WTC11 (cell line): Measurements from ENCODE around the gene RCBTB1. TPM values are rescaled to one million over a fixed set of nuclear protein-coding genes. Genes with fewer than 3 reads are reported as not detected.

ENCODE experiments used
- ATAC-seq: fragments of 200-7000 bp; cut with Tn5 transposase; 2 replicates; pipeline ENCODE4 v1.10.0; 2021; ENCODE audit warnings: mild to moderate bottlenecking, moderate library complexity
- CTCF ChIA-PET: fragments of 300-600 bp; sonication (Branson Sonifier 250); formaldehyde crosslinking; loops from one replicate; lab custom pipeline; 2021; ENCODE audit warnings: antibody characterized with exemption; lab: Charles Lee
- POLR2A ChIA-PET: fragments of 350-600 bp; sonication (Branson Sonifier 250); formaldehyde crosslinking; loops from one replicate; lab custom pipeline; 2021; ENCODE audit warnings: antibody characterized with exemption; lab: Charles Lee
- DNase-seq: peaks from one replicate; pipeline ENCODE4 v3.0.0; 2021; ENCODE audit warnings: low spot score
- H3K27ac Mint-ChIP-seq: 2 replicates; pipeline ENCODE4 v1.8.0; 2021; ENCODE audit warnings: mixed read lengths
- H3K27me3 Mint-ChIP-seq: 2 replicates; pipeline ENCODE4 v1.8.0; 2021; ENCODE audit warnings: low read depth, mild to moderate bottlenecking, moderate library complexity, mixed read lengths
- H3K36me3 Mint-ChIP-seq: 2 replicates; pipeline ENCODE4 v1.8.0; 2021; ENCODE audit warnings: mixed read lengths
- H3K4me1 Mint-ChIP-seq: 2 replicates; pipeline ENCODE4 v1.8.0; 2022; ENCODE audit warnings: mixed read lengths
- H3K4me3 Mint-ChIP-seq: 2 replicates; pipeline ENCODE4 v1.8.0; 2021; ENCODE audit warnings: mild to moderate bottlenecking, moderate library complexity, mixed read lengths
- H3K9me3 Mint-ChIP-seq: 2 replicates; pipeline ENCODE4 v1.8.0; 2021; ENCODE audit warnings: mixed read lengths
- ESRRA ChIP-seq: sonication (generic); formaldehyde crosslinking; IDR thresholded peaks from 2 replicates; pipeline ENCODE4 v1.8.1; 2022; ENCODE audit warnings: mild to moderate bottlenecking, missing genetic modification reagents, borderline replicate concordance
- FOXJ3 ChIP-seq: sonication (generic); formaldehyde crosslinking; IDR thresholded peaks from 2 replicates; pipeline ENCODE4 v1.9.0; 2021; ENCODE audit warnings: missing genetic modification reagents, mild to moderate bottlenecking, borderline replicate concordance
- NFE2L1 ChIP-seq: sonication (generic); formaldehyde crosslinking; IDR thresholded peaks from 2 replicates; pipeline ENCODE4 v1.8.1; 2023; ENCODE audit warnings: missing genetic modification reagents
- NR1H2 ChIP-seq: sonication (generic); formaldehyde crosslinking; IDR thresholded peaks from 2 replicates; pipeline ENCODE4 v1.9.0; 2021; ENCODE audit warnings: mild to moderate bottlenecking, moderate library complexity, missing genetic modification reagents
- NR2C2 ChIP-seq: sonication (generic); formaldehyde crosslinking; IDR thresholded peaks from 2 replicates; pipeline ENCODE4 v1.8.0; 2022; ENCODE audit warnings: mild to moderate bottlenecking, missing genetic modification reagents
- RELA ChIP-seq: sonication (generic); formaldehyde crosslinking; IDR thresholded peaks from 2 replicates; pipeline ENCODE4 v1.8.1; 2022; ENCODE audit warnings: missing genetic modification reagents, mild to moderate bottlenecking, borderline replicate concordance
- ZNF396 ChIP-seq: fragments of 250-450 bp; sonication (Bioruptor Pico); IDR thresholded peaks from 2 replicates; pipeline ENCODE4 v1.8.0; 2021; ENCODE audit warnings: mild to moderate bottlenecking, moderate library complexity, borderline replicate concordance
- ZNF423 ChIP-seq: fragments of 250-450 bp; sonication (Bioruptor Pico); IDR thresholded peaks from 2 replicates; pipeline ENCODE4 v2.1.2; 2022; ENCODE audit warnings: mild to moderate bottlenecking, moderate library complexity
- total RNA-seq: library from RNA; stranded (reverse); gene quantifications from 3 replicates; pipeline ENCODE4 v1.2.3, GENCODE V29; 2021
- TF ChIP-seq, protein P1 (sequence below): sonication (generic); formaldehyde crosslinking; IDR thresholded peaks from 2 replicates; pipeline ENCODE4 v1.8.1; 2023; ENCODE audit warnings: mild to moderate bottlenecking, moderate library complexity, missing genetic modification reagents
- TF ChIP-seq, protein P2 (sequence below): fragments of 250-450 bp; sonication (Bioruptor Pico); IDR thresholded peaks from 2 replicates; pipeline ENCODE4 v1.9.0; 2021; ENCODE audit warnings: mild to moderate bottlenecking
- TF ChIP-seq, protein P3 (sequence below): sonication (generic); formaldehyde crosslinking; IDR thresholded peaks from 2 replicates; pipeline ENCODE4 v1.8.1; 2022; ENCODE audit warnings: mild to moderate bottlenecking, moderate library complexity, missing genetic modification reagents
- TF ChIP-seq, protein P4 (sequence below): sonication (generic); formaldehyde crosslinking; IDR thresholded peaks from 2 replicates; pipeline ENCODE4 v1.8.0; 2023; ENCODE audit warnings: missing genetic modification reagents
- TF ChIP-seq, protein P5 (sequence below): sonication (generic); formaldehyde crosslinking; IDR thresholded peaks from 2 replicates; pipeline ENCODE4 v1.8.1; 2022; ENCODE audit warnings: low read depth, missing genetic modification reagents, borderline replicate concordance
- TF ChIP-seq, protein P6 (sequence below): sonication (generic); formaldehyde crosslinking; IDR thresholded peaks from 2 replicates; pipeline ENCODE4 v1.8.1; 2023; ENCODE audit warnings: mild to moderate bottlenecking, missing genetic modification reagents
- TF ChIP-seq, protein P7 (sequence below): sonication (generic); formaldehyde crosslinking; IDR thresholded peaks from 2 replicates; pipeline ENCODE4 v1.8.0; 2023; ENCODE audit warnings: mild to moderate bottlenecking, missing genetic modification reagents

RCBTB1 gene
- total RNA-seq, 1 experiment from 2014 or later = 31.3 TPM

DNA sequence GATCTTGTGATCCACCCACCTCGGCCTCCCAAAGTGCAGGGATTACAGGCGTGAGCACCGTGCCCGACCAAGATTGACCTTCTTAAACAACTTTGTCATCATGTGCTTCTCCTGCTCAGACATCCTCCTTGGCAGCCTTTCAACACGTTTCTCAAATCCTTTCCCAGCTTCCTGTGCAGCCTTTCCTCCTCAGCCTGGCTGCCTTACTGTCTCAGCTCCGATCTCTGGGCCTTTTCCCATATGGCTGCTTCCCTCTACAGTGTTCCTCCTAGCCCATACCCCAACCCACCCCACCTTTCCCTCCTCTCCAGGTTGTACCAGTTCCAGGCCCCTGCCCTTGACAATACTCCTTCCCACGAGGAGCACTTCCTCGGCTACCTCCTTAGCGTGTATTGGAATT is 82.4 kb downstream of the RCBTB1 start:
- ChIA-PET CTCF (no interaction called here), POLR2A (no interaction called here)
- TF ChIP-seq, protein P1, sequence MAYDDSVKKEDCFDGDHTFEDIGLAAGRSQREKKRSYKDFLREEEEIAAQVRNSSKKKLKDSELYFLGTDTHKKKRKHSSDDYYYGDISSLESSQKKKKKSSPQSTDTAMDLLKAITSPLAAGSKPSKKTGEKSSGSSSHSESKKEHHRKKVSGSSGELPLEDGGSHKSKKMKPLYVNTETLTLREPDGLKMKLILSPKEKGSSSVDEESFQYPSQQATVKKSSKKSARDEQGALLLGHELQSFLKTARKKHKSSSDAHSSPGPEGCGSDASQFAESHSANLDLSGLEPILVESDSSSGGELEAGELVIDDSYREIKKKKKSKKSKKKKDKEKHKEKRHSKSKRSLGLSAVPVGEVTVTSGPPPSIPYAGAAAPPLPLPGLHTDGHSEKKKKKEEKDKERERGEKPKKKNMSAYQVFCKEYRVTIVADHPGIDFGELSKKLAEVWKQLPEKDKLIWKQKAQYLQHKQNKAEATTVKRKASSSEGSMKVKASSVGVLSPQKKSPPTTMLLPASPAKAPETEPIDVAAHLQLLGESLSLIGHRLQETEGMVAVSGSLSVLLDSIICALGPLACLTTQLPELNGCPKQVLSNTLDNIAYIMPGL (CRISPR knock-in tag) = no peak
- no peak for TF ChIP-seq RELA (CRISPR knock-in tag)
- no peak for TF ChIP-seq NFE2L1
- TF ChIP-seq, protein P2, sequence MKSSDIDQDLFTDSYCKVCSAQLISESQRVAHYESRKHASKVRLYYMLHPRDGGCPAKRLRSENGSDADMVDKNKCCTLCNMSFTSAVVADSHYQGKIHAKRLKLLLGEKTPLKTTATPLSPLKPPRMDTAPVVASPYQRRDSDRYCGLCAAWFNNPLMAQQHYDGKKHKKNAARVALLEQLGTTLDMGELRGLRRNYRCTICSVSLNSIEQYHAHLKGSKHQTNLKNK (CRISPR knock-in tag) = no peak
- TF ChIP-seq NR1H2 = no peak
- TF ChIP-seq, protein P3, sequence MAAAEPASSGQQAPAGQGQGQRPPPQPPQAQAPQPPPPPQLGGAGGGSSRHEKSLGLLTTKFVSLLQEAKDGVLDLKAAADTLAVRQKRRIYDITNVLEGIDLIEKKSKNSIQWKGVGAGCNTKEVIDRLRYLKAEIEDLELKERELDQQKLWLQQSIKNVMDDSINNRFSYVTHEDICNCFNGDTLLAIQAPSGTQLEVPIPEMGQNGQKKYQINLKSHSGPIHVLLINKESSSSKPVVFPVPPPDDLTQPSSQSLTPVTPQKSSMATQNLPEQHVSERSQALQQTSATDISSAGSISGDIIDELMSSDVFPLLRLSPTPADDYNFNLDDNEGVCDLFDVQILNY (CRISPR knock-in tag) = no peak
- TF ChIP-seq, protein P4, sequence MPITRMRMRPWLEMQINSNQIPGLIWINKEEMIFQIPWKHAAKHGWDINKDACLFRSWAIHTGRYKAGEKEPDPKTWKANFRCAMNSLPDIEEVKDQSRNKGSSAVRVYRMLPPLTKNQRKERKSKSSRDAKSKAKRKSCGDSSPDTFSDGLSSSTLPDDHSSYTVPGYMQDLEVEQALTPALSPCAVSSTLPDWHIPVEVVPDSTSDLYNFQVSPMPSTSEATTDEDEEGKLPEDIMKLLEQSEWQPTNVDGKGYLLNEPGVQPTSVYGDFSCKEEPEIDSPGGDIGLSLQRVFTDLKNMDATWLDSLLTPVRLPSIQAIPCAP (CRISPR knock-in tag) = no peak
- H3K27me3 Mint-ChIP-seq = no peaks in the 10 kb centered on the region
- no peaks in the 10 kb centered on the region for H3K9me3 Mint-ChIP-seq
- no peak overlapping the region; the same call in 1 of the 2 replicates for H3K27ac Mint-ChIP-seq
- no peaks in the 10 kb centered on the region; the same call in 1 of the 2 replicates for H3K4me1 Mint-ChIP-seq
- ATAC-seq = no peak
- H3K36me3 Mint-ChIP-seq = no peaks in the 10 kb centered on the region
- no peak for DNase-seq
- no peak overlapping the region for H3K4me3 Mint-ChIP-seq

DNA sequence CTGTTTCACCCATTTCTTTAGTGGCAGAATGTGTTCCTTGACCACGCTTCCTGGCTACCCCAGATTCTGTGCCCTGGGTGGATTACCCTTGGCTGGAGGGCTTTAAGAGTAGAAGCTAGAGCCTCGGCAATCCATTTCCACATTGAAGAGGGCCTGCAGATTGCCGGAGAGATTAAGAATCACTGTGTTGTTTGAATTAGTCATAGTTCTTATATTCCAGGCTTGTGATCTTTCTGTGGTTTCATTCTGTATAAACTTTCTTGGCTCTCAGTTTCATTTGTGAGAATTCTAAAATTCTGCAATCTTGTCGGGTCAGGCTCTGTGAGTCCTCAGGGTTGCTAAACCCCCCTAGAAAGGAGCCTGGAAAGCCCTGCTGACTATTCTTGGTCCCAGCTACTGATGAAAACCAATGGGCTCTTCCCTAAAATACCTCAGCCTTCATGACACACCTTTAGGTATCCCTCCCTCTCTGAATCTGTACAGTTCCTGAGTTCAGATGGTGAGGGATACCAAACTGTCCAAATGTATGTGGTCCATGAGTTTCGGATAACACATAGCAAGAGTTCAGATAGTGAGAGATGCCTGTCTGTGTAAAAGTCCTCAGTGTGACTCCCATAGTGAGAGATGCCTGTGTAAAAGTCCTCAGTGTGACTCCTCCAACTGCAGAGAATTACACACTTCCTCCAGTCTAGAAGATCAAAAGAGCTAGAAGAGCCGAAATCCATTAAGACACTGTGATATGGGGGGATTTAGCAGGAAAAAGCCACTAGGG is 85.3 kb downstream of the RCBTB1 start:
- no peak for TF ChIP-seq ZNF396 (CRISPR knock-in tag)
- TF ChIP-seq ZNF423 = no peak
- TF ChIP-seq, protein P5, sequence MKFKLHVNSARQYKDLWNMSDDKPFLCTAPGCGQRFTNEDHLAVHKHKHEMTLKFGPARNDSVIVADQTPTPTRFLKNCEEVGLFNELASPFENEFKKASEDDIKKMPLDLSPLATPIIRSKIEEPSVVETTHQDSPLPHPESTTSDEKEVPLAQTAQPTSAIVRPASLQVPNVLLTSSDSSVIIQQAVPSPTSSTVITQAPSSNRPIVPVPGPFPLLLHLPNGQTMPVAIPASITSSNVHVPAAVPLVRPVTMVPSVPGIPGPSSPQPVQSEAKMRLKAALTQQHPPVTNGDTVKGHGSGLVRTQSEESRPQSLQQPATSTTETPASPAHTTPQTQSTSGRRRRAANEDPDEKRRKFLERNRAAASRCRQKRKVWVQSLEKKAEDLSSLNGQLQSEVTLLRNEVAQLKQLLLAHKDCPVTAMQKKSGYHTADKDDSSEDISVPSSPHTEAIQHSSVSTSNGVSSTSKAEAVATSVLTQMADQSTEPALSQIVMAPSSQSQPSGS = no peak
- TF ChIP-seq ESRRA (CRISPR knock-in tag) = no peak
- TF ChIP-seq FOXJ3 (CRISPR knock-in tag) = no peak
- TF ChIP-seq, protein P6, sequence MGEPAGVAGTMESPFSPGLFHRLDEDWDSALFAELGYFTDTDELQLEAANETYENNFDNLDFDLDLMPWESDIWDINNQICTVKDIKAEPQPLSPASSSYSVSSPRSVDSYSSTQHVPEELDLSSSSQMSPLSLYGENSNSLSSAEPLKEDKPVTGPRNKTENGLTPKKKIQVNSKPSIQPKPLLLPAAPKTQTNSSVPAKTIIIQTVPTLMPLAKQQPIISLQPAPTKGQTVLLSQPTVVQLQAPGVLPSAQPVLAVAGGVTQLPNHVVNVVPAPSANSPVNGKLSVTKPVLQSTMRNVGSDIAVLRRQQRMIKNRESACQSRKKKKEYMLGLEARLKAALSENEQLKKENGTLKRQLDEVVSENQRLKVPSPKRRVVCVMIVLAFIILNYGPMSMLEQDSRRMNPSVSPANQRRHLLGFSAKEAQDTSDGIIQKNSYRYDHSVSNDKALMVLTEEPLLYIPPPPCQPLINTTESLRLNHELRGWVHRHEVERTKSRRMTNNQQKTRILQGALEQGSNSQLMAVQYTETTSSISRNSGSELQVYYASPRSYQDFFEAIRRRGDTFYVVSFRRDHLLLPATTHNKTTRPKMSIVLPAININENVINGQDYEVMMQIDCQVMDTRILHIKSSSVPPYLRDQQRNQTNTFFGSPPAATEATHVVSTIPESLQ (CRISPR knock-in tag) = no peak
- TF ChIP-seq, protein P7, sequence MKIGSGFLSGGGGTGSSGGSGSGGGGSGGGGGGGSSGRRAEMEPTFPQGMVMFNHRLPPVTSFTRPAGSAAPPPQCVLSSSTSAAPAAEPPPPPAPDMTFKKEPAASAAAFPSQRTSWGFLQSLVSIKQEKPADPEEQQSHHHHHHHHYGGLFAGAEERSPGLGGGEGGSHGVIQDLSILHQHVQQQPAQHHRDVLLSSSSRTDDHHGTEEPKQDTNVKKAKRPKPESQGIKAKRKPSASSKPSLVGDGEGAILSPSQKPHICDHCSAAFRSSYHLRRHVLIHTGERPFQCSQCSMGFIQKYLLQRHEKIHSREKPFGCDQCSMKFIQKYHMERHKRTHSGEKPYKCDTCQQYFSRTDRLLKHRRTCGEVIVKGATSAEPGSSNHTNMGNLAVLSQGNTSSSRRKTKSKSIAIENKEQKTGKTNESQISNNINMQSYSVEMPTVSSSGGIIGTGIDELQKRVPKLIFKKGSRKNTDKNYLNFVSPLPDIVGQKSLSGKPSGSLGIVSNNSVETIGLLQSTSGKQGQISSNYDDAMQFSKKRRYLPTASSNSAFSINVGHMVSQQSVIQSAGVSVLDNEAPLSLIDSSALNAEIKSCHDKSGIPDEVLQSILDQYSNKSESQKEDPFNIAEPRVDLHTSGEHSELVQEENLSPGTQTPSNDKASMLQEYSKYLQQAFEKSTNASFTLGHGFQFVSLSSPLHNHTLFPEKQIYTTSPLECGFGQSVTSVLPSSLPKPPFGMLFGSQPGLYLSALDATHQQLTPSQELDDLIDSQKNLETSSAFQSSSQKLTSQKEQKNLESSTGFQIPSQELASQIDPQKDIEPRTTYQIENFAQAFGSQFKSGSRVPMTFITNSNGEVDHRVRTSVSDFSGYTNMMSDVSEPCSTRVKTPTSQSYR (CRISPR knock-in tag) = no peak
- TF ChIP-seq NR2C2 (CRISPR knock-in tag) = no peak
- Mint-ChIP-seq H3K27me3 (no peaks in the 10 kb centered on the region), H3K4me1 (peaks cover 3% of the 10 kb centered on the region; the same call in 1 of the 2 replicates), H3K9me3 (no peaks in the 10 kb centered on the region), H3K27ac (no peak overlapping the region), H3K4me3 (no peak overlapping the region), H3K36me3 (no peaks in the 10 kb centered on the region)
- ATAC-seq (no peak), DNase-seq (no peak)
- ChIA-PET CTCF (no interaction called here), POLR2A (no interaction called here)
